WTC11 (cell line): ENCODE results near the gene OGFR. TPM values are rescaled to one million over a fixed set of nuclear protein-coding genes. Genes with fewer than 3 reads are reported as not detected.

Source experiments
- ATAC-seq: fragments of 200-7000 bp; cut with Tn5 transposase; 2 replicates; pipeline ENCODE4 v1.10.0; 2021; ENCODE audit warnings: mild to moderate bottlenecking, moderate library complexity
- CTCF ChIA-PET: fragments of 300-600 bp; sonication (Branson Sonifier 250); formaldehyde crosslinking; loops from one replicate; lab custom pipeline; 2021; ENCODE audit warnings: antibody characterized with exemption; lab: Charles Lee
- POLR2A ChIA-PET: fragments of 350-600 bp; sonication (Branson Sonifier 250); formaldehyde crosslinking; loops from one replicate; lab custom pipeline; 2021; ENCODE audit warnings: antibody characterized with exemption; lab: Charles Lee
- DNase-seq: peaks from one replicate; pipeline ENCODE4 v3.0.0; 2021; ENCODE audit warnings: low spot score
- H3K27ac Mint-ChIP-seq: 2 replicates; pipeline ENCODE4 v1.8.0; 2021; ENCODE audit warnings: mixed read lengths
- H3K27me3 Mint-ChIP-seq: 2 replicates; pipeline ENCODE4 v1.8.0; 2021; ENCODE audit warnings: low read depth, mild to moderate bottlenecking, moderate library complexity, mixed read lengths
- H3K36me3 Mint-ChIP-seq: 2 replicates; pipeline ENCODE4 v1.8.0; 2021; ENCODE audit warnings: mixed read lengths
- H3K4me1 Mint-ChIP-seq: 2 replicates; pipeline ENCODE4 v1.8.0; 2022; ENCODE audit warnings: mixed read lengths
- H3K4me3 Mint-ChIP-seq: 2 replicates; pipeline ENCODE4 v1.8.0; 2021; ENCODE audit warnings: mild to moderate bottlenecking, moderate library complexity, mixed read lengths
- H3K9me3 Mint-ChIP-seq: 2 replicates; pipeline ENCODE4 v1.8.0; 2021; ENCODE audit warnings: mixed read lengths
- CREM ChIP-seq: sonication (generic); formaldehyde crosslinking; IDR thresholded peaks from 2 replicates; pipeline ENCODE4 v1.8.1; 2022; ENCODE audit warnings: mild to moderate bottlenecking, missing genetic modification reagents, moderate library complexity
- ESRRA ChIP-seq: sonication (generic); formaldehyde crosslinking; IDR thresholded peaks from 2 replicates; pipeline ENCODE4 v1.8.1; 2022; ENCODE audit warnings: mild to moderate bottlenecking, missing genetic modification reagents, borderline replicate concordance
- ETV6 ChIP-seq: sonication (generic); formaldehyde crosslinking; IDR thresholded peaks from 2 replicates; pipeline ENCODE4 v1.8.1; 2022; ENCODE audit warnings: mild to moderate bottlenecking, missing genetic modification reagents
- FOXJ3 ChIP-seq: sonication (generic); formaldehyde crosslinking; IDR thresholded peaks from 2 replicates; pipeline ENCODE4 v1.9.0; 2021; ENCODE audit warnings: missing genetic modification reagents, mild to moderate bottlenecking, borderline replicate concordance
- FOXK1 ChIP-seq: sonication (generic); formaldehyde crosslinking; IDR thresholded peaks from 2 replicates; pipeline ENCODE4 v1.8.0; 2022; ENCODE audit warnings: mild to moderate bottlenecking, moderate library complexity, missing genetic modification reagents
- GRHL2 ChIP-seq: fragments of 250-450 bp; sonication (Bioruptor Pico); IDR thresholded peaks from 2 replicates; pipeline ENCODE4 v1.8.0; 2022; ENCODE audit warnings: mild to moderate bottlenecking, moderate library complexity; ENCODE audit not compliant: insufficient replicate concordance, severe bottlenecking
- GTF2I ChIP-seq: fragments of 250-450 bp; sonication (Bioruptor Pico); conservative IDR thresholded peaks from 2 replicates; pipeline ENCODE4 v1.4.0; 2021; ENCODE audit warnings: mild to moderate bottlenecking
- NFYB ChIP-seq: sonication (generic); formaldehyde crosslinking; conservative IDR thresholded peaks from 2 replicates; pipeline ENCODE4 v1.8.0; 2022; ENCODE audit warnings: low read depth, missing genetic modification reagents
- PRRX2 ChIP-seq: fragments of 250-450 bp; sonication (Bioruptor Pico); IDR thresholded peaks from 2 replicates; pipeline ENCODE4 v1.8.0; 2021; ENCODE audit warnings: mild to moderate bottlenecking
- RORB ChIP-seq: fragments of 250-450 bp; sonication (Bioruptor Pico); IDR thresholded peaks from 2 replicates; pipeline ENCODE4 v1.9.0; 2021; ENCODE audit warnings: mild to moderate bottlenecking
- SP1 ChIP-seq: sonication (generic); formaldehyde crosslinking; conservative IDR thresholded peaks from 2 replicates; pipeline ENCODE4 v1.8.1; 2022; ENCODE audit warnings: missing genetic modification reagents
- TEAD4 ChIP-seq: sonication (generic); formaldehyde crosslinking; IDR thresholded peaks from 2 replicates; pipeline ENCODE4 v1.8.0; 2022; ENCODE audit warnings: mild to moderate bottlenecking, missing genetic modification reagents
- ZNF121 ChIP-seq: sonication (generic); formaldehyde crosslinking; IDR thresholded peaks from 2 replicates; pipeline ENCODE4 v1.8.0; 2023; ENCODE audit warnings: missing genetic modification reagents
- ZNF263 ChIP-seq: sonication (generic); formaldehyde crosslinking; IDR thresholded peaks from 2 replicates; pipeline ENCODE4 v1.8.1; 2022; ENCODE audit warnings: low read depth, mild to moderate bottlenecking, moderate library complexity, missing genetic modification reagents
- ZNF416 ChIP-seq: fragments of 250-450 bp; sonication (Bioruptor Pico); IDR thresholded peaks from 2 replicates; pipeline ENCODE4 v1.9.0; 2021; ENCODE audit warnings: mild to moderate bottlenecking, inconsistent platforms
- total RNA-seq: library from RNA; stranded (reverse); gene quantifications from 3 replicates; pipeline ENCODE4 v1.2.3, GENCODE V29; 2021
- TF ChIP-seq, protein P1 (sequence below): fragments of 250-450 bp; sonication (Bioruptor Pico); IDR thresholded peaks from 2 replicates; pipeline ENCODE4 v1.9.0; 2021; ENCODE audit warnings: moderate library complexity, mild to moderate bottlenecking, inconsistent platforms, borderline replicate concordance
- TF ChIP-seq, protein P2 (sequence below): sonication (generic); formaldehyde crosslinking; IDR thresholded peaks from 2 replicates; pipeline ENCODE4 v1.8.0; 2022; ENCODE audit warnings: mild to moderate bottlenecking, missing genetic modification reagents
- TF ChIP-seq, protein P3 (sequence below): sonication (generic); formaldehyde crosslinking; IDR thresholded peaks from 2 replicates; pipeline ENCODE4 v1.8.1; 2023; ENCODE audit warnings: mild to moderate bottlenecking, missing genetic modification reagents, borderline replicate concordance
- TF ChIP-seq, protein P4 (sequence below): sonication (generic); formaldehyde crosslinking; IDR thresholded peaks from 2 replicates; pipeline ENCODE4 v1.8.0; 2022; ENCODE audit warnings: mild to moderate bottlenecking, missing genetic modification reagents
- TF ChIP-seq, protein P5 (sequence below): sonication (generic); formaldehyde crosslinking; IDR thresholded peaks from 2 replicates; pipeline ENCODE4 v1.8.1; 2022; ENCODE audit warnings: mild to moderate bottlenecking, missing genetic modification reagents, moderate library complexity, borderline replicate concordance
- TF ChIP-seq, protein P6 (sequence below): sonication (generic); formaldehyde crosslinking; IDR thresholded peaks from 2 replicates; pipeline ENCODE4 v1.8.0; 2023; ENCODE audit warnings: mild to moderate bottlenecking, missing genetic modification reagents
- TF ChIP-seq, protein P7 (sequence below): sonication (generic); formaldehyde crosslinking; conservative IDR thresholded peaks from 2 replicates; pipeline ENCODE4 v1.8.1; 2023; ENCODE audit warnings: mild to moderate bottlenecking, low read depth, missing genetic modification reagents, moderate library complexity

The OGFR gene
- total RNA-seq, 1 experiment from 2014 or later, result 43.3 TPM

DNA sequence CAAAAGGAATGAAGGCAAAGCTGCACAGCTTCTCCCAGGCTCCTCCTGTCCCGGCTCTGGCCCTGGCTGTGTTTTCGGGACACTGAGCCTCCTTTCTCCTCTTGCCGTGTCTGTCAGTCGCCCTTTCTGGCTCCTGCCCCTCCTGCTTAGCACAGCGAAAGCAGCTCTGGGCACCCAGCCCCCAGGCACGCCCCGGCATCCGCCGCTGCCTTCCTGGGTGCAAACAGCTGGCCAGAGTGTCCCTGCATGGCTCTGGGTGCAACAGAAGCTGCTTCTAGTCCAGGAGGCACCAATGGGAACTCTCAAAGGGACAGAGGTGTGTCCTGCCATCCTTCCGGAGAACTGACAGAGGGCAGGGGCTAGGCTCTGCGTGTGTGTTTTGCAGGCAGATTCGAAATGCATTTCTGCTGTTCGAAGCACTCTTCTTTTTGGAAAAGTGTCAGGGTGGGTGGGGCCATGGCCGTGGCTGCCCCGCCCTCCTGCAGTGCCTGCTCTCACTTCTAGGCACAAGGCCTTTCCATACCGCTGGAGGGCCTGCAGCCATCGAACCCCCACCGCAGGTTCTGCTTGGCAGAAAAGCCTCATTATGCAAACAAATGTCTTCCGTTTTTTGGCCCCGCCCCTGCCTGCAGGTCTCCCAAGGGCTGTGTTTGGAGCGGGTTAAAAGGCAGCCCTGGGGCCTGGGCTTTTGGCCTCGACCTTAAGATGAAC, 27.7 kb downstream of the OGFR start (continued):
- TF ChIP-seq GTF2I (no peak), FOXK1 (no peak), CREM (CRISPR knock-in tag) (no peak), ZNF121 (CRISPR knock-in tag) (no peak), GRHL2 (CRISPR knock-in tag) (no peak), NFYB (CRISPR knock-in tag) (no peak)
- TF ChIP-seq, protein P1, sequence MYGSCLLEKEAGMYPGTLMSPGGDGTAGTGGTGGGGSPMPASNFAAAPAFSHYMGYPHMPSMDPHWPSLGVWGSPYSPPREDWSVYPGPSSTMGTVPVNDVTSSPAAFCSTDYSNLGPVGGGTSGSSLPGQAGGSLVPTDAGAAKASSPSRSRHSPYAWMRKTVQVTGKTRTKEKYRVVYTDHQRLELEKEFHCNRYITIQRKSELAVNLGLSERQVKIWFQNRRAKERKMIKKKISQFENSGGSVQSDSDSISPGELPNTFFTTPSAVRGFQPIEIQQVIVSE (CRISPR knock-in tag), result no peak
- TF ChIP-seq, protein P2, sequence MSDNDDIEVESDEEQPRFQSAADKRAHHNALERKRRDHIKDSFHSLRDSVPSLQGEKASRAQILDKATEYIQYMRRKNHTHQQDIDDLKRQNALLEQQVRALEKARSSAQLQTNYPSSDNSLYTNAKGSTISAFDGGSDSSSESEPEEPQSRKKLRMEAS (CRISPR knock-in tag), result no peak
- TF ChIP-seq, protein P3, sequence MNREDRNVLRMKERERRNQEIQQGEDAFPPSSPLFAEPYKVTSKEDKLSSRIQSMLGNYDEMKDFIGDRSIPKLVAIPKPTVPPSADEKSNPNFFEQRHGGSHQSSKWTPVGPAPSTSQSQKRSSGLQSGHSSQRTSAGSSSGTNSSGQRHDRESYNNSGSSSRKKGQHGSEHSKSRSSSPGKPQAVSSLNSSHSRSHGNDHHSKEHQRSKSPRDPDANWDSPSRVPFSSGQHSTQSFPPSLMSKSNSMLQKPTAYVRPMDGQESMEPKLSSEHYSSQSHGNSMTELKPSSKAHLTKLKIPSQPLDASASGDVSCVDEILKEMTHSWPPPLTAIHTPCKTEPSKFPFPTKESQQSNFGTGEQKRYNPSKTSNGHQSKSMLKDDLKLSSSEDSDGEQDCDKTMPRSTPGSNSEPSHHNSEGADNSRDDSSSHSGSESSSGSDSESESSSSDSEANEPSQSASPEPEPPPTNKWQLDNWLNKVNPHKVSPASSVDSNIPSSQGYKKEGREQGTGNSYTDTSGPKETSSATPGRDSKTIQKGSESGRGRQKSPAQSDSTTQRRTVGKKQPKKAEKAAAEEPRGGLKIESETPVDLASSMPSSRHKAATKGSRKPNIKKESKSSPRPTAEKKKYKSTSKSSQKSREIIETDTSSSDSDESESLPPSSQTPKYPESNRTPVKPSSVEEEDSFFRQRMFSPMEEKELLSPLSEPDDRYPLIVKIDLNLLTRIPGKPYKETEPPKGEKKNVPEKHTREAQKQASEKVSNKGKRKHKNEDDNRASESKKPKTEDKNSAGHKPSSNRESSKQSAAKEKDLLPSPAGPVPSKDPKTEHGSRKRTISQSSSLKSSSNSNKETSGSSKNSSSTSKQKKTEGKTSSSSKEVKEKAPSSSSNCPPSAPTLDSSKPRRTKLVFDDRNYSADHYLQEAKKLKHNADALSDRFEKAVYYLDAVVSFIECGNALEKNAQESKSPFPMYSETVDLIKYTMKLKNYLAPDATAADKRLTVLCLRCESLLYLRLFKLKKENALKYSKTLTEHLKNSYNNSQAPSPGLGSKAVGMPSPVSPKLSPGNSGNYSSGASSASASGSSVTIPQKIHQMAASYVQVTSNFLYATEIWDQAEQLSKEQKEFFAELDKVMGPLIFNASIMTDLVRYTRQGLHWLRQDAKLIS (CRISPR knock-in tag), result no peak

DNA sequence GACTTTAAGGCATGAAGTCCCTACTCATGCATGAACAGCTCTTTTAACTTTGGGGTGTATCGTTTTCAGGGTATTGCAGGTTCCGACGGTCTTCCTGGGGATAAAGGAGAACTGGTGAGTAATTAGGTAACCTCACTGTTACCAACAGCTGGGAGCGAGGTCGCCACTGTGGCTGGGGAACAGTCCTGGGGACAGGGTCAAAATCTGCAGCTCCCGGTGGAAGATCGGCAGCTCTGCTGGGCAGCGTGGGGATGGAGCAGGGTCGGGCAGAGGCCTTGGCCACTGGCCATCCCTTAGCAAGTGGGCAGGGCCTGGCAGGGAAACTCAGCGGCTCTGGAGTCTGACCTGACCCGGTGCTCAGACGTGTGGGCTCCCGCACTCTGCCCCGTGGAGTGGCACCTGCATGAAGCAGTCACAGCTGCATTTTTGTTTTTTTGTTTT, 28.3 kb downstream of the OGFR start:
- no peaks in the 10 kb centered on the region for H3K27me3 Mint-ChIP-seq
- peaks cover 19% of the 10 kb centered on the region for H3K4me1 Mint-ChIP-seq
- peak overlapping the region; percentile 41 for H3K4me3 Mint-ChIP-seq
- H3K36me3 Mint-ChIP-seq, result peaks cover 9% of the 10 kb centered on the region; the same call in 1 of the 2 replicates
- DNase-seq (no peak), ATAC-seq (peak; percentile 14)
- ChIA-PET POLR2A (interaction anchor here (1.2 kb wide), 1 partner anchor 17 kb away, joined by 4 read pairs; no protein-coding TSS in a partner anchor), CTCF (interaction anchor here (0.9 to 2.2 kb wide), 3 partner anchors 10 to 55 kb away, joined by 3 to 6 read pairs (median 4); no protein-coding TSS in a partner anchor)
- H3K9me3 Mint-ChIP-seq, result no peaks in the 10 kb centered on the region
- H3K27ac Mint-ChIP-seq, result peak overlapping the region; percentile 63
- TF ChIP-seq, protein P4, sequence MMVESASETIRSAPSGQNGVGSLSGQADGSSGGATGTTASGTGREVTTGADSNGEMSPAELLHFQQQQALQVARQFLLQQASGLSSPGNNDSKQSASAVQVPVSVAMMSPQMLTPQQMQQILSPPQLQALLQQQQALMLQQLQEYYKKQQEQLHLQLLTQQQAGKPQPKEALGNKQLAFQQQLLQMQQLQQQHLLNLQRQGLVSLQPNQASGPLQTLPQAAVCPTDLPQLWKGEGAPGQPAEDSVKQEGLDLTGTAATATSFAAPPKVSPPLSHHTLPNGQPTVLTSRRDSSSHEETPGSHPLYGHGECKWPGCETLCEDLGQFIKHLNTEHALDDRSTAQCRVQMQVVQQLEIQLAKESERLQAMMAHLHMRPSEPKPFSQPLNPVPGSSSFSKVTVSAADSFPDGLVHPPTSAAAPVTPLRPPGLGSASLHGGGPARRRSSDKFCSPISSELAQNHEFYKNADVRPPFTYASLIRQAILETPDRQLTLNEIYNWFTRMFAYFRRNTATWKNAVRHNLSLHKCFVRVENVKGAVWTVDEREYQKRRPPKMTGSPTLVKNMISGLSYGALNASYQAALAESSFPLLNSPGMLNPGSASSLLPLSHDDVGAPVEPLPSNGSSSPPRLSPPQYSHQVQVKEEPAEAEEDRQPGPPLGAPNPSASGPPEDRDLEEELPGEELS, result no peak
- no peak for TF ChIP-seq ZNF416 (CRISPR knock-in tag)
- no peak for TF ChIP-seq GRHL2 (CRISPR knock-in tag)
- TF ChIP-seq RORB, result no peak
- TF ChIP-seq, protein P5, sequence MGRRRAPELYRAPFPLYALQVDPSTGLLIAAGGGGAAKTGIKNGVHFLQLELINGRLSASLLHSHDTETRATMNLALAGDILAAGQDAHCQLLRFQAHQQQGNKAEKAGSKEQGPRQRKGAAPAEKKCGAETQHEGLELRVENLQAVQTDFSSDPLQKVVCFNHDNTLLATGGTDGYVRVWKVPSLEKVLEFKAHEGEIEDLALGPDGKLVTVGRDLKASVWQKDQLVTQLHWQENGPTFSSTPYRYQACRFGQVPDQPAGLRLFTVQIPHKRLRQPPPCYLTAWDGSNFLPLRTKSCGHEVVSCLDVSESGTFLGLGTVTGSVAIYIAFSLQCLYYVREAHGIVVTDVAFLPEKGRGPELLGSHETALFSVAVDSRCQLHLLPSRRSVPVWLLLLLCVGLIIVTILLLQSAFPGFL (CRISPR knock-in tag), result no peak
- TF ChIP-seq SP1 (CRISPR knock-in tag), result no peak; the same call in 1 of the 2 replicates
- no peak for TF ChIP-seq PRRX2 (CRISPR knock-in tag)
- no peak for TF ChIP-seq ETV6
- TF ChIP-seq, protein P6, sequence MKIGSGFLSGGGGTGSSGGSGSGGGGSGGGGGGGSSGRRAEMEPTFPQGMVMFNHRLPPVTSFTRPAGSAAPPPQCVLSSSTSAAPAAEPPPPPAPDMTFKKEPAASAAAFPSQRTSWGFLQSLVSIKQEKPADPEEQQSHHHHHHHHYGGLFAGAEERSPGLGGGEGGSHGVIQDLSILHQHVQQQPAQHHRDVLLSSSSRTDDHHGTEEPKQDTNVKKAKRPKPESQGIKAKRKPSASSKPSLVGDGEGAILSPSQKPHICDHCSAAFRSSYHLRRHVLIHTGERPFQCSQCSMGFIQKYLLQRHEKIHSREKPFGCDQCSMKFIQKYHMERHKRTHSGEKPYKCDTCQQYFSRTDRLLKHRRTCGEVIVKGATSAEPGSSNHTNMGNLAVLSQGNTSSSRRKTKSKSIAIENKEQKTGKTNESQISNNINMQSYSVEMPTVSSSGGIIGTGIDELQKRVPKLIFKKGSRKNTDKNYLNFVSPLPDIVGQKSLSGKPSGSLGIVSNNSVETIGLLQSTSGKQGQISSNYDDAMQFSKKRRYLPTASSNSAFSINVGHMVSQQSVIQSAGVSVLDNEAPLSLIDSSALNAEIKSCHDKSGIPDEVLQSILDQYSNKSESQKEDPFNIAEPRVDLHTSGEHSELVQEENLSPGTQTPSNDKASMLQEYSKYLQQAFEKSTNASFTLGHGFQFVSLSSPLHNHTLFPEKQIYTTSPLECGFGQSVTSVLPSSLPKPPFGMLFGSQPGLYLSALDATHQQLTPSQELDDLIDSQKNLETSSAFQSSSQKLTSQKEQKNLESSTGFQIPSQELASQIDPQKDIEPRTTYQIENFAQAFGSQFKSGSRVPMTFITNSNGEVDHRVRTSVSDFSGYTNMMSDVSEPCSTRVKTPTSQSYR (CRISPR knock-in tag), result no peak
- no peak for TF ChIP-seq ZNF263 (CRISPR knock-in tag)
- TF ChIP-seq NFYB (CRISPR knock-in tag), result no peak
- TF ChIP-seq FOXJ3 (CRISPR knock-in tag), result no peak
- TF ChIP-seq TEAD4, result no peak
- TF ChIP-seq ESRRA (CRISPR knock-in tag), result no peak
- TF ChIP-seq, protein P7, sequence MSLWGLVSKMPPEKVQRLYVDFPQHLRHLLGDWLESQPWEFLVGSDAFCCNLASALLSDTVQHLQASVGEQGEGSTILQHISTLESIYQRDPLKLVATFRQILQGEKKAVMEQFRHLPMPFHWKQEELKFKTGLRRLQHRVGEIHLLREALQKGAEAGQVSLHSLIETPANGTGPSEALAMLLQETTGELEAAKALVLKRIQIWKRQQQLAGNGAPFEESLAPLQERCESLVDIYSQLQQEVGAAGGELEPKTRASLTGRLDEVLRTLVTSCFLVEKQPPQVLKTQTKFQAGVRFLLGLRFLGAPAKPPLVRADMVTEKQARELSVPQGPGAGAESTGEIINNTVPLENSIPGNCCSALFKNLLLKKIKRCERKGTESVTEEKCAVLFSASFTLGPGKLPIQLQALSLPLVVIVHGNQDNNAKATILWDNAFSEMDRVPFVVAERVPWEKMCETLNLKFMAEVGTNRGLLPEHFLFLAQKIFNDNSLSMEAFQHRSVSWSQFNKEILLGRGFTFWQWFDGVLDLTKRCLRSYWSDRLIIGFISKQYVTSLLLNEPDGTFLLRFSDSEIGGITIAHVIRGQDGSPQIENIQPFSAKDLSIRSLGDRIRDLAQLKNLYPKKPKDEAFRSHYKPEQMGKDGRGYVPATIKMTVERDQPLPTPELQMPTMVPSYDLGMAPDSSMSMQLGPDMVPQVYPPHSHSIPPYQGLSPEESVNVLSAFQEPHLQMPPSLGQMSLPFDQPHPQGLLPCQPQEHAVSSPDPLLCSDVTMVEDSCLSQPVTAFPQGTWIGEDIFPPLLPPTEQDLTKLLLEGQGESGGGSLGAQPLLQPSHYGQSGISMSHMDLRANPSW, result no peak
- TF ChIP-seq GTF2I, result no peak
